Left forelimb (tissue), 1 donor: ENCODE data around the gene RHOT1.

ENCODE experiments used
- DNase-seq: peaks from one replicate; pipeline ENCODE4 v3.0.0-alpha.2; 2018; ENCODE audit warnings: low spot score

Gene RHOT1

GRCh38 chr17:32269377-32269776 is 127.1 kb downstream of the RHOT1 start:
- DNase-seq: no peak

- no peak for DNase-seq
These were observed 129.5 kb downstream of the RHOT1 start for GRCh38 chr17:32271844-32272243.

- no peak for DNase-seq
These were observed 131.8 kb downstream of the RHOT1 start for GRCh38 chr17:32274101-32274500.

- DNase-seq: no peak
These were observed 132.3 kb downstream of the RHOT1 start for GRCh38 chr17:32274643-32275042.
